Measurements from ENCODE around the gene CYP8B1. TPM values are rescaled to one million over a fixed set of nuclear protein-coding genes. Genes with fewer than 3 reads are reported as not detected.
A peak's percentile ranks its signal among the peaks of the same experiment; 100 is the strongest.

Gene CYP8B1
- total and polyA plus RNA-seq, 2 of the 13 experiments (the other 11 are each of a cell fraction or from before 2014, with no cell fraction given) = 0.58 to 2.0 TPM

DNA sequence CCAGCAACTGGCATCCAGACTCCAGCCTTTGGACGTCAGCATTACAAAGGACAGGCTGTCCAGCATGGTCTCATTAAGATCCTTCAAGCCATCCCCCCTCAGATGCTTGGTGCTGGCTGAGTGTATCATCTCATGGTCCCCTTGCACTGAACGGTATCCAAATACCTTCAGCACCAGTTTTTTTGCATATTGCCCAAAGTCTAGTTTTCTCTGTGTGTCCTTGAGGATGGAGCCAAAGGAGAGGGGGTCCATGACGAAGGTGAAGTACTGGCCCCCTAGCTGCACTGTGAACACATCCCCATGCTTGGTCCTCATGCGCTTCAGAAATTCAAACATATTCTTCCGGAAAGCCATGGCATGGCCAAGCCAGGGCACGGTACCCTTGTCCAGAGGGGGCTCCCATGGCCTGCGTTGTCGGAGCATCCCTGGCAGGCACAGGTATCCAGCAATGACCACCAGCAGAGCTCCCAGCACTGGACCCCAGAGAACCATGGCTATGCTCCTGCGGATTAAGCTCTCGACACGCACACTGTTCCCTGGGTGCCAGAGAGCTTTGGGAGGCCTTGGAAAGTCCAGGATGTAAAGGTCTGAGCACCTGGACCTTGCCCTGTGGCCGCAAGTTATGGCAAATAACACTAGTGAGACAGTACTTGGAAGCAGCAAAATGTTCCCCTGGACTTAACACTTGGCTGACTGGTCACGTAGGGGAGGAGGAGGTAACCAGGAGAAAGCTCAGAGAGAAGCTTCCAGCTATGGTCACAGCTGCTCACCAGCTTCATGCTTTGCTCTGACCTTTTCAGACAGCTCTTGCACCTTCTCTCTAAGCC is at the start of gene CYP8B1 (continued):
- TF ChIP-seq, protein P1, sequence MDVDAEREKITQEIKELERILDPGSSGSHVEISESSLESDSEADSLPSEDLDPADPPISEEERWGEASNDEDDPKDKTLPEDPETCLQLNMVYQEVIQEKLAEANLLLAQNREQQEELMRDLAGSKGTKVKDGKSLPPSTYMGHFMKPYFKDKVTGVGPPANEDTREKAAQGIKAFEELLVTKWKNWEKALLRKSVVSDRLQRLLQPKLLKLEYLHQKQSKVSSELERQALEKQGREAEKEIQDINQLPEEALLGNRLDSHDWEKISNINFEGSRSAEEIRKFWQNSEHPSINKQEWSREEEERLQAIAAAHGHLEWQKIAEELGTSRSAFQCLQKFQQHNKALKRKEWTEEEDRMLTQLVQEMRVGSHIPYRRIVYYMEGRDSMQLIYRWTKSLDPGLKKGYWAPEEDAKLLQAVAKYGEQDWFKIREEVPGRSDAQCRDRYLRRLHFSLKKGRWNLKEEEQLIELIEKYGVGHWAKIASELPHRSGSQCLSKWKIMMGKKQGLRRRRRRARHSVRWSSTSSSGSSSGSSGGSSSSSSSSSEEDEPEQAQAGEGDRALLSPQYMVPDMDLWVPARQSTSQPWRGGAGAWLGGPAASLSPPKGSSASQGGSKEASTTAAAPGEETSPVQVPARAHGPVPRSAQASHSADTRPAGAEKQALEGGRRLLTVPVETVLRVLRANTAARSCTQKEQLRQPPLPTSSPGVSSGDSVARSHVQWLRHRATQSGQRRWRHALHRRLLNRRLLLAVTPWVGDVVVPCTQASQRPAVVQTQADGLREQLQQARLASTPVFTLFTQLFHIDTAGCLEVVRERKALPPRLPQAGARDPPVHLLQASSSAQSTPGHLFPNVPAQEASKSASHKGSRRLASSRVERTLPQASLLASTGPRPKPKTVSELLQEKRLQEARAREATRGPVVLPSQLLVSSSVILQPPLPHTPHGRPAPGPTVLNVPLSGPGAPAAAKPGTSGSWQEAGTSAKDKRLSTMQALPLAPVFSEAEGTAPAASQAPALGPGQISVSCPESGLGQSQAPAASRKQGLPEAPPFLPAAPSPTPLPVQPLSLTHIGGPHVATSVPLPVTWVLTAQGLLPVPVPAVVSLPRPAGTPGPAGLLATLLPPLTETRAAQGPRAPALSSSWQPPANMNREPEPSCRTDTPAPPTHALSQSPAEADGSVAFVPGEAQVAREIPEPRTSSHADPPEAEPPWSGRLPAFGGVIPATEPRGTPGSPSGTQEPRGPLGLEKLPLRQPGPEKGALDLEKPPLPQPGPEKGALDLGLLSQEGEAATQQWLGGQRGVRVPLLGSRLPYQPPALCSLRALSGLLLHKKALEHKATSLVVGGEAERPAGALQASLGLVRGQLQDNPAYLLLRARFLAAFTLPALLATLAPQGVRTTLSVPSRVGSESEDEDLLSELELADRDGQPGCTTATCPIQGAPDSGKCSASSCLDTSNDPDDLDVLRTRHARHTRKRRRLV (CRISPR knock-in tag; IDR thresholded peaks at IDR 0.05) = 0 out of 2 replicates have a peak, but pooled peaks have one; percentile 31
- TF ChIP-seq IRF2 (CRISPR knock-in tag; IDR thresholded peaks at IDR 0.05) (peak; percentile 74; the same call in 1 of the 2 replicates), ADNP (CRISPR knock-in tag; IDR thresholded peaks at IDR 0.05) (peak; percentile 24; the same call in 1 of the 2 replicates), RAD21 (CRISPR knock-in tag; IDR thresholded peaks at IDR 0.05) (0 out of 2 replicates have a peak, but pooled peaks have one; percentile 11), DMAP1 (CRISPR knock-in tag; IDR thresholded peaks at IDR 0.05) (peak; percentile 35; the same call in 1 of the 2 replicates), CBFB (CRISPR knock-in tag; IDR thresholded peaks at IDR 0.05) (no peak), SKI (IDR thresholded peaks at IDR 0.05; ENCODE audit: partially characterized antibody) (peak; percentile 24), ZBTB7B (CRISPR knock-in tag; IDR thresholded peaks at IDR 0.05) (peak; percentile 76), ZC3H4 (CRISPR knock-in tag; IDR thresholded peaks at IDR 0.05; ENCODE audit: borderline replicate concordance) (no peak), ZNF567 (CRISPR knock-in tag; IDR thresholded peaks at IDR 0.05; ENCODE audit: borderline replicate concordance) (0 out of 2 replicates have a peak, but pooled peaks have one; percentile 46), MLLT10 (CRISPR knock-in tag; IDR thresholded peaks at IDR 0.05) (no peak), YEATS4 (CRISPR knock-in tag; IDR thresholded peaks at IDR 0.05; ENCODE audit: borderline replicate concordance) (peak; percentile 63; the same call in 1 of the 2 replicates), KDM3A (CRISPR knock-in tag; IDR thresholded peaks at IDR 0.05; ENCODE audit: low read depth) (peak; percentile 66; the same call in 1 of the 2 replicates), DNMT1 (CRISPR knock-in tag; IDR thresholded peaks at IDR 0.05) (no peak), ETV5 (CRISPR knock-in tag; IDR thresholded peaks at IDR 0.05; ENCODE audit: borderline replicate concordance) (peak; percentile 65; the same call in 1 of the 2 replicates)
- TF ChIP-seq, protein P2, sequence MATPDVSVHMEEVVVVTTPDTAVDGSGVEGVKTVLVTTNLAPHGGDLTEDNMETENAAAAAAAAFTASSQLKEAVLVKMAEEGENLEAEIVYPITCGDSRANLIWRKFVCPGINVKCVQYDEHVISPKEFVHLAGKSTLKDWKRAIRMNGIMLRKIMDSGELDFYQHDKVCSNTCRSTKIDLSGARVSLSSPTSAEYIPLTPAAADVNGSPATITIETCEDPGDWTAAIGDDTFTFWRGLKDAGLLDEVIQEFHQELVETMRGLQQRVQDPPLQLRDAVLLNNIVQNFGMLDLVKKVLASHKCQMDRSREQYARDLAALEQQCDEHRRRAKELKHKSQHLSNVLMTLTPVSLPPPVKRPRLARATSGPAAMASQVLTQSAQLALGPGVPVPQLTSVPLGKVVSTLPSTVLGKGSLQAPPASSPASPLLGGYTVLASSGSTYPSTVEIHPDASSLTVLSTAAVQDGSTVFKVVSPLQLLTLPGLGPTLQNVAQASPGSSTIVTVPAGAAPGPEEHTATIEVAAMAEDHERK (CRISPR knock-in tag; IDR thresholded peaks at IDR 0.05; ENCODE audit: low read depth) = no peak
- TF ChIP-seq, protein P3, sequence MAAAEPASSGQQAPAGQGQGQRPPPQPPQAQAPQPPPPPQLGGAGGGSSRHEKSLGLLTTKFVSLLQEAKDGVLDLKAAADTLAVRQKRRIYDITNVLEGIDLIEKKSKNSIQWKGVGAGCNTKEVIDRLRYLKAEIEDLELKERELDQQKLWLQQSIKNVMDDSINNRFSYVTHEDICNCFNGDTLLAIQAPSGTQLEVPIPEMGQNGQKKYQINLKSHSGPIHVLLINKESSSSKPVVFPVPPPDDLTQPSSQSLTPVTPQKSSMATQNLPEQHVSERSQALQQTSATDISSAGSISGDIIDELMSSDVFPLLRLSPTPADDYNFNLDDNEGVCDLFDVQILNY (CRISPR knock-in tag; conservative IDR thresholded peaks at IDR 0.05) = 0 out of 2 replicates have a peak, but pooled peaks have one; percentile 17
- TF ChIP-seq, protein P4, sequence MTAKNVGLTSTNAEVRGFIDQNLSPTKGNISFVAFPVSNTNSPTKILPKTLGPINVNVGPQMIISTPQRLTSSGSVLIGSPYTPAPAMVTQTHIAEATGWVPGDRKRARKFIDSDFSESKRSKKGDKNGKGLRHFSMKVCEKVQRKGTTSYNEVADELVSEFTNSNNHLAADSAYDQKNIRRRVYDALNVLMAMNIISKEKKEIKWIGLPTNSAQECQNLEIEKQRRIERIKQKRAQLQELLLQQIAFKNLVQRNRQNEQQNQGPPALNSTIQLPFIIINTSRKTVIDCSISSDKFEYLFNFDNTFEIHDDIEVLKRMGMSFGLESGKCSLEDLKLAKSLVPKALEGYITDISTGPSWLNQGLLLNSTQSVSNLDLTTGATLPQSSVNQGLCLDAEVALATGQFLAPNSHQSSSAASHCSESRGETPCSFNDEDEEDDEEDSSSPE (CRISPR knock-in tag; IDR thresholded peaks at IDR 0.05) = peak; percentile 76
- TF ChIP-seq, protein P5, sequence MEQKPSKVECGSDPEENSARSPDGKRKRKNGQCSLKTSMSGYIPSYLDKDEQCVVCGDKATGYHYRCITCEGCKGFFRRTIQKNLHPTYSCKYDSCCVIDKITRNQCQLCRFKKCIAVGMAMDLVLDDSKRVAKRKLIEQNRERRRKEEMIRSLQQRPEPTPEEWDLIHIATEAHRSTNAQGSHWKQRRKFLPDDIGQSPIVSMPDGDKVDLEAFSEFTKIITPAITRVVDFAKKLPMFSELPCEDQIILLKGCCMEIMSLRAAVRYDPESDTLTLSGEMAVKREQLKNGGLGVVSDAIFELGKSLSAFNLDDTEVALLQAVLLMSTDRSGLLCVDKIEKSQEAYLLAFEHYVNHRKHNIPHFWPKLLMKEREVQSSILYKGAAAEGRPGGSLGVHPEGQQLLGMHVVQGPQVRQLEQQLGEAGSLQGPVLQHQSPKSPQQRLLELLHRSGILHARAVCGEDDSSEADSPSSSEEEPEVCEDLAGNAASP (CRISPR knock-in tag; IDR thresholded peaks at IDR 0.05; ENCODE audit: borderline replicate concordance) = peak; percentile 49

All from HepG2 (cell line).